Liver (tissue), 3 donors: ENCODE data around the gene SELENBP1.

Source experiments
- CTCF ChIP-seq: fragments of 150-350 bp; IDR thresholded peaks from 2 replicates; pipeline ENCODE4 v1.5.1; 2017; ENCODE audit warnings: improper control_type of control experiment, low read depth, low read length; ENCODE audit not compliant: missing input control
- EGR1 ChIP-seq, 2 donors: IDR thresholded peaks; 2 replicates each; pipeline ENCODE4 v1.6.1; 2016 to 2018; ENCODE audit warnings: antibody characterized with exemption in 2 of 2, low read depth in 2 of 2
- FOXA1 ChIP-seq: IDR thresholded peaks from 2 replicates; pipeline ENCODE4 v1.6.1; 2016; ENCODE audit warnings: antibody characterized with exemption
- GABPA ChIP-seq, 2 donors: IDR thresholded peaks in 1 of 2; conservative IDR thresholded peaks in 1 of 2; 2 replicates each; pipeline ENCODE4 v1.6.1; 2016; ENCODE audit warnings: antibody characterized with exemption in 2 of 2, mild to moderate bottlenecking in 1 of 2, moderate library complexity in 1 of 2
- MAX ChIP-seq: IDR thresholded peaks from 2 replicates; pipeline ENCODE4 v1.6.1; 2016; ENCODE audit warnings: antibody characterized with exemption
- RAD21 ChIP-seq, 2 donors: IDR thresholded peaks; 2 replicates each; pipeline ENCODE4 v1.6.1; 2016; ENCODE audit warnings: antibody characterized with exemption in 2 of 2, mild to moderate bottlenecking in 2 of 2
- REST ChIP-seq: IDR thresholded peaks from 2 replicates; pipeline ENCODE4 v1.6.1; 2016; ENCODE audit warnings: antibody characterized with exemption, mild to moderate bottlenecking
- SP1 ChIP-seq: IDR thresholded peaks from 2 replicates; pipeline ENCODE4 v1.6.1; 2018; ENCODE audit warnings: antibody characterized with exemption, mild to moderate bottlenecking
- TAF1 ChIP-seq: conservative IDR thresholded peaks from 2 replicates; pipeline ENCODE4 v1.6.1; 2016; ENCODE audit warnings: antibody characterized with exemption, mild to moderate bottlenecking
- TF ChIP-seq, protein P1 (sequence below): IDR thresholded peaks from 2 replicates; pipeline ENCODE4 v1.6.1; 2016; ENCODE audit warnings: antibody characterized with exemption
- TF ChIP-seq, protein P2 (sequence below): IDR thresholded peaks from 2 replicates; pipeline ENCODE4 v1.6.1; 2016; ENCODE audit warnings: antibody characterized with exemption
- donor health status: healthy.
- donor health status: healthy.

DNA sequence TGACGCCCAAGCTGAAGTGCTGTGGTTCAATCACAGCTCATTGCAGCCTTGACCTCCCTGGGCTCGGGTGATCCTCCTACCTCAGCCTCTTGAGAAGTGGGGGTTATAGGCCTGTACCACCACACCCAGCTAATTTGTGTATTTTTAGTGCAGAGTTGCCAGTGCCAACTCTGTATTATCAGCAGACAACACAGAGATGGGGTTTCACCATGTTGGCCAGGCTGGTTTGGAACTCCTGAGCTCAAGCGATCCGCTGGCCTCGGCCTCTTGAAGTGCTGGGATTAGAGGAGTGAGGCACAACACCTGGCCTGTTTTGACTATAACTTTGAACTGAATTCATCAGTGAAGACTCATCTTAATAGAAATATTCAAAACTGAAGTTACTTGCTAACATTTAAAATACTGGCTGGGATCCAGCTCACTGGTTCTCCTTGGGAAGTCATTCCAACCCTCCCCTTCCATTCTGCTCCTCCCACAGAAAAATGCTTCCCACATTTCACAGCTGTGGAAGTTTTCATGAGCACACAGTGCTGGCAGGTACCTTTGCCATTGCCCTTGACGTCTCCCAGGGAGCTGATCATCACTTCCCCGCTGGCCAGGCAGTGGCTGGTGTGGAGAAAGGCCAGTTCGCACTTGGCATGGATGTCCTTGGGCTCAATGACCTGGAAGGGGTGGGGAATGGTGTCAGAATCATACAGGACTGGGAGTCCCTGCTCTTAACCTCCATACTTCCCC lies 4.7 kb downstream of the SELENBP1 start:
- TF ChIP-seq GABPA (IDR thresholded peaks at IDR 0.05 in 1 of 2, conservative IDR thresholded peaks at IDR 0.05 in 1 of 2) (no peak), CTCF (no peak), REST (no peak), MAX (no peak), TAF1 (no peak), EGR1 (IDR thresholded peaks at IDR 0.05; ENCODE audit: low read depth in 2 of 2) (no peak), FOXA1 (no peak), SP1 (no peak), RAD21 (IDR thresholded peaks at IDR 0.05) (peak in 1 of 2 donors; percentile 19)
- TF ChIP-seq, protein P1, sequence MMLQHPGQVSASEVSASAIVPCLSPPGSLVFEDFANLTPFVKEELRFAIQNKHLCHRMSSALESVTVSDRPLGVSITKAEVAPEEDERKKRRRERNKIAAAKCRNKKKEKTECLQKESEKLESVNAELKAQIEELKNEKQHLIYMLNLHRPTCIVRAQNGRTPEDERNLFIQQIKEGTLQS = no peak
- TF ChIP-seq, protein P2, sequence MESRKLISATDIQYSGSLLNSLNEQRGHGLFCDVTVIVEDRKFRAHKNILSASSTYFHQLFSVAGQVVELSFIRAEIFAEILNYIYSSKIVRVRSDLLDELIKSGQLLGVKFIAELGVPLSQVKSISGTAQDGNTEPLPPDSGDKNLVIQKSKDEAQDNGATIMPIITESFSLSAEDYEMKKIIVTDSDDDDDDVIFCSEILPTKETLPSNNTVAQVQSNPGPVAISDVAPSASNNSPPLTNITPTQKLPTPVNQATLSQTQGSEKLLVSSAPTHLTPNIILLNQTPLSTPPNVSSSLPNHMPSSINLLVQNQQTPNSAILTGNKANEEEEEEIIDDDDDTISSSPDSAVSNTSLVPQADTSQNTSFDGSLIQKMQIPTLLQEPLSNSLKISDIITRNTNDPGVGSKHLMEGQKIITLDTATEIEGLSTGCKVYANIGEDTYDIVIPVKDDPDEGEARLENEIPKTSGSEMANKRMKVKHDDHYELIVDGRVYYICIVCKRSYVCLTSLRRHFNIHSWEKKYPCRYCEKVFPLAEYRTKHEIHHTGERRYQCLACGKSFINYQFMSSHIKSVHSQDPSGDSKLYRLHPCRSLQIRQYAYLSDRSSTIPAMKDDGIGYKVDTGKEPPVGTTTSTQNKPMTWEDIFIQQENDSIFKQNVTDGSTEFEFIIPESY = no peak
